HG03280 (cell line): Measurements from ENCODE around the gene CLK3.
"Not testable (repeated sequence)": the region's sequence is repeated elsewhere in the genome, so short reads cannot be mapped to it uniquely, and the experiment has no call there.

Experiments
- ATAC-seq: cut with Tn5 transposase; IDR thresholded peaks from one replicate; pipeline ENCODE4 v1.9.1; 2021; ENCODE audit warnings: mild to moderate bottlenecking, moderate library complexity; ENCODE audit not compliant: unreplicated experiment

The CLK3 gene

DNA sequence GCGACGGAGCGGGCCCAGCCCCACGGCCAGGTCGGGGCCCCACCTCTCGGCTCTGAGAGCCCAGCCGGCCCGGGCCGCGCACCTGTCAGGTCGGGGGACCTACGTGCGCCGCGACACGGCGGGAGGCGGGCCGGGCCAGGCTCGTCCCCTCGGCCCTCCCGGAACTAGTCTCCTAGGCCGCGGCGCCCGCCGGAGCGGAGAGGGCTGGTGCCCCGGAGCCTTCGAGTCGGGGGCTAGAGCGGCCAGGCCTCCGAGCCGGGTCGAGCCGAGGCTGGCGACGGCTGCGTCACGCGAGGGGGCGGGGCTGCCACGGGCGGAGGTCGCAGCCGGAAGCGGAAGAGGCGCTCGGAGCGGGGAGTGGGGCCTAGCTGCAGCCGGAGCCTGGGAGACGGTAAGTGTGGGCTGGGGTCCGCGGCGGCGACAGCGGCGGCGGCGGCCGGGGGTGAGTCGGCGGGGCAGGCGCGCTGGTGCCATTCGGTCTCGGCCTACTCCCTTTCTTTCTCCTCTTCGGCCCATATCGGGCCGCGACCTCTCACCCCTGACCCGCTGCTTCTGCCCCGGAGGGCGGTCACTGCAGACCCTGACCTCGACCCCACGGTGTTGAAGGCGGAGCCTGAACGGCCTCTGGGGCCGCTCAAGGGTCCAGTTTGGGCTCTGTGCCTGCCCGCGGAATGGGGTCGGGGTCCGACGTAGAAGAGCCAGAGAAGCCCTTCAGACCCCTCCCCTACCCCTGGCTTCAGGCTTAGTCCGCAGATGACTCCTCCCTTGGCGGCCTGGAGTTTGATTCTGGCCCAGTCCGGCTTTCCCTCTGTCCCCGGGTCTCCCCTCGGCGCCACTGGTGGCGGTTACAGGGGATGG is at the start of gene CLK3:
CLK3 (plus strand) TSS at position 329 of the 858 bp plus-strand sequence. CDS start 3,361 bp downstream, outside the sequence.
- ATAC-seq, result peak; percentile 78

DNA sequence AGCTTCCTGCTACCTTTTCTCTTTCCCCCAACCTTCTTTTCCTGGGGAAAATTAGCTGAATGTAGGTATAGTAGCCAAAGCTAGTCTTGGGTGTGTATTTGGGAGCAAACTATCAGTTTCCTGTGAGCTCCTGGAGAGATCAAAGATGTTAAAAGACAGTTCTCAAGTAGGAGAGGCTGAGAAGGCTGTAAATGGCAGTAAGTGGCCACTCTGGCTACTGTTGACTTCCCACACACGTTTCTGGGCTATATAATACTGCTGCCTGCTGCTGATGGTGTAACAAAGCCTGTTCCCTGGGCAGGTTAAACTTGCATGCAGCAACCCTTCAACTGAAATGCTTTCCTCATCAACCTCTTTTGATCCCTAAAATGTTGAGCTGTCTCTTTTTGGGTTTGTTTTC is 47.0 kb upstream of the CLK3 start:
- ATAC-seq, result no peak

DNA sequence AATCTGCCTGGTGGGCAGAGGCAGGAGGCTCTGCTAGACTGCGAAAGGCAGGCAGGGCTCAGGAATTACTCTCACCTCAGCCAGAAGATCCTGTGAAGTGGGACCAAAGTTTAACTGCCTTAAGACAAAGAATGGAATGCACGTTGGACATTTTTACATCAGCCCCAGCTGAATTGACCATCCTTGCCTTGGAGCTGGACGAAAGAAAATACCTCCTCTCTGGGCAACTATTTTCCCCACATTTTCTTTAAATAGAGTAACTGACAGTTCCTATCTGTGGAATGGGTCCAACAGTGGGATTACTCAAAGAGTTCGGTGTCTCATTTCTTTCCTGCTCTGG is 45.9 kb upstream of the CLK3 start:
- ATAC-seq, result no peak

DNA sequence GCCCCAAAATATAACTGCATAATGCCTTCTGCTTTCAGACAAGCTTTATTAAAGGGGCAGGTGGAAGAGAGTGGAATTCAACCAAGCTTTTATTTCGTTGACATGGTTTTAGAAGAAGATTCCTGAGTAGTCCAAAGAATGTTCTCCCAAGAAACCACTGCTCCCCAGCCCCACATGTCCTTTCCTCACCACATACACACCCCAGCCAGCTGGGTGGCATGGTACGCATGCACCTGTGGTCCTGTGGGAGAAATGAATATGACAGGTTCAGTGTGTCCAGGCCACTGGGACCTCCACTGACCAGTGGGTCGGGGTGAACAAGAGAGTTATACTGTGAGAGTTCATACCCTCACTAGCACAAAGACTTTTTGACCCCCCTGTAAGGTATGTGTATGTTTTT is 44.4 kb upstream of the CLK3 start:
- ATAC-seq, result no peak

DNA sequence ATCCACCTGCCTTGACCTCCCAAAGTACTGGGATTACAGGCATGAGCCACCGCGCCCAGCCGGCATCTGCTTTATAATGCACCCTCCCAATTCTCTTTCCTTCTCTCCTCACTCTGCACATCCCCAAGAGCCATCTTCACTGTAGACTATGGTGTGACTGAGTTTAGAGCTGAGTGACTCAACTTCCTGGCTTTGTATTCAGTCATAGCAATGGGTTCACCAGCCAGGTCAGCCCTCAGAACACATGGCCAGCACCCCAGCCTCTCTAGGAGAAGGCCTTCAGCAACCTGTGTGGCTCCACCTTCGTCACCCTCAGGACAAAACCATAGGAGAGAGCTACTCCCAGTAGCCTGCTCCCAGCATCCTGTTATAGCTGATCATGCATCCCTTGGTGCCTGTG is 41.6 kb upstream of the CLK3 start:
- no peak for ATAC-seq

DNA sequence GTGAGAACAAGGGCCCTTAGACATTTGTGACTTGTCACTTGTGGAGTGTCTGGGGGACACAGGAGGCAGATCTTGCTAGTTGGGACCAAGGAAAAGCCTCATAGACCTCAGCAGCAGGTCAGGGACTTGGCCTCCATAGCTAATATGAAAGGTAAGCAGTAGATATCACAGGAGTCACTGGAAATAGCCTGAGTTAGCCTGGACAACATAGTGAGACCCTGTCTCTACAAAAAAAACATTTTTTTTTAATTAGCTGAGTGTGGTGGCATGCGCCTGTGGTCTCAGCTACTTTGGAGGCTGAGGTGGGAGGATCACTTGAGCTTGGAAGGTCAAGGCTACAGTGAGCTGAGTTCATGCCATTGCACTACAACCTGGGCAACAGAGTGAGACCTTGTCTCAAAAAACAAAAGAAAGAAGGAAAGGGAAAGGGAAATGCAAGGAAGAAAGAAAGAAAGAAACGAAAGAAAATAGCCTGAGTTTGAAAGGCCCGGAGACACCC is 37.1 kb upstream of the CLK3 start:
- ATAC-seq, result no peak

DNA sequence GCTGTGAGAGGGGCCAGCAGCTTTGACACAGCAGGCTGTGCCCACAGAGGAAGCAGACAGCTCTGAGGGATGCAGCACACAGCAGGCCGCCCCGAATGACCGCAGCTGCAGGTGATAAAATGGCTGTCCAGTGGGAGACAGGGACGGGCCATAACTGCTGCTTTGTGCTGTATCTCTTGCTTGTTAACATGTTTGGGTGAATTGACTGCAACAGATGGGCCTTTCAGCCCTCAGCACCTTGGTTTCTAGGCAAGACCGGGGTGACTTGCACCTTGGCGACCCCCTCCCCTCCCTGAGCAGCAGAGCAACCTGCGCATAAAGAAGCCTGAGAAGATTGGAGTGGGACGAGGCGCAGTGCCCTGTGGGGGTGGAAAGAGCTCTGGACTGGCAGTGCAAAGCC is 36.6 kb upstream of the CLK3 start:
- no peak for ATAC-seq

DNA sequence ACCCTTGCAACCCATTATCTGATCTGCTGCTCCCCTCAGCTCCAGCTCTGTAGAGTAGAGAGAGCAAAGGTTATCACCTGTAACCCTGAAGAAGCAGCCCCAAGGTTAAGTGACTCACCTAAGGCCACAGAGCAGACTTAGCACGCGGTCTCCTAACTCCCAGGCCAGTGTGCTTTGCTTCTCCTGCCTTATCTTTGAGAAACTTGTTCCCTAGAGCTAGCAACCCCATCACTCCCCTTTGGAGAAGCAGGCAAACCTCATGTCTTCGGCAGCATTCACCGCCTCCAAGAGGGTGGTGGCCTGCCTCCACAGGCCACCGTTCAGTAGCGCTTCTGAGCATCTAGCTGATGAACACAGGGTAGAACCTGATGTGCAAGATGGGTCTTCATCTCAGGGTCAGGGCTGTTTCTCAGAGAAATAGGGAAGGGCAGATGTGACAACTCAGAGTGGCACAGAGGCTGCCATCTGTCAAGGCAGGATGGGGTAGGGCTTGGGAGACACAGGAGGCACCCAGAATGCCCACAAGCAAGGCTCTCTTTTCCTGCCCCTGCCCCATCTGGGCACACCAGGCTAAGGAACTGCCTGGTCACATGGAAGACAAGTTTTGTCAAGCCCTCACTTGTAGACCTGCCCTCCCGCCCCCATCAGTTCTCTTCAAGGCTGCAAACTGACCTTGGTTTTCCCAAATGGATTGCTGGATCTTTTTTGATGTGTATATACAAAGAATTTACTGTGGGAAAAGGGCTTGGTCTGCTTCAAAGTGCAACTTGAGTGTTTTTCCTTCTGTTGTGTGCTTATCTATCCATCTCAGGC is 34.9 kb upstream of the CLK3 start:
- no peak for ATAC-seq

DNA sequence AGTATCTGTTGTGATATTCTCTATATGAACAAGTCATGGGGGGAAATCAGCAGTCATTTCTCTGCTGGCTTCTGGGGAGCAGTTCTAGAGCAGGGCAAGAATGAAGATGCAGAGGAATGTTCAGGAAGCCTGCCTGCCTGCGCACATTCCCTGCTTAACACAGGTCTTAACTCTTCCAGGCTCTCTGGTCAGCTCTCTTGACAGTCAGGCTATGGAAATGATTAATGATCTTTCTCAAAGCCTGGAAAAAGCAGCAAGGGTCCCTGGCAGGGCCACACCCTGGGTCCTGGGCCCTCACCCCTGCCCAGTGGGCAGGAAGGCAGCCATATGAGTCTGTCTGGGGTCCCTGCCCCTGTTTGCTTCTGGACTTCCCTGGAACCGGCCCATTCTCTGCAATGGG is 31.4 kb upstream of the CLK3 start:
- ATAC-seq, result no peak

DNA sequence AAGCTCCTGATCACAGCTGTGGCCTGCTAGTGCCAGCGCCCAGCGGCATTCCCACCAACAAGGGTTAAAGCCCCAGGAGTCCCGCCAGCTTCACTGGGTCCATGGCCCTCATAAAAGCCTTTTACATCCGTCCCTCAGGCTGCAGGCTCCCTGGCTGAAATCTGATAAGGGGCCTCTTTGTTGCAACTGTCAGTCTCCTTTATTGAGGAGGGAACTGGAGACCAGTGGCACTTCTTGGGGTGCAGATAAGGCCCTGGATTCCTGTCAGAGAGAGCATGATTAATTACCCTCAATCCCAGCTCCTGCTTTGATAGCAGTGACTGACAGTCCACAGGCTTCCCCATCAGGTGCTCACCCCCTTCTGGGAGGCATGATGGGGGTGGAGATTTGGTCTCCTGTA is 30.9 kb upstream of the CLK3 start:
- no peak for ATAC-seq

DNA sequence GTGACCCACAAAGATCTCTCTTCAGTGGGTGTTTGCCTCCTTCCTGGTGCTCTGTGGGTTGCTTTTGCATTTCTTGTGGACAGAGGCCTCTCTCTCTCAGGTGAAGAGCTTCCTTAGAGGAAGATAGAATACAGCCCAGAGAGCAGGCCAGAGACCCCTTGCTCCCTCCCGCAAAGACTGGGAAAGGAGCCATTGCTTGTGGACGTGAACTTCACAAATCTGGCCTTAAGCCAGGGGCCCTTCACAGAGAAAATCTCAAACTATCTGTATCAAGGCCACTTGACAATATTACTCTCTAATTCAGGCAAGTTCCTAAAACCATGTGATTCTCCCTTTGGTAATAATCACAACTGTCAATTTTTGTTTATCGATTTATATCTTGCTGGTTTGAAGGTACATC is 30.4 kb upstream of the CLK3 start:
- no peak for ATAC-seq

DNA sequence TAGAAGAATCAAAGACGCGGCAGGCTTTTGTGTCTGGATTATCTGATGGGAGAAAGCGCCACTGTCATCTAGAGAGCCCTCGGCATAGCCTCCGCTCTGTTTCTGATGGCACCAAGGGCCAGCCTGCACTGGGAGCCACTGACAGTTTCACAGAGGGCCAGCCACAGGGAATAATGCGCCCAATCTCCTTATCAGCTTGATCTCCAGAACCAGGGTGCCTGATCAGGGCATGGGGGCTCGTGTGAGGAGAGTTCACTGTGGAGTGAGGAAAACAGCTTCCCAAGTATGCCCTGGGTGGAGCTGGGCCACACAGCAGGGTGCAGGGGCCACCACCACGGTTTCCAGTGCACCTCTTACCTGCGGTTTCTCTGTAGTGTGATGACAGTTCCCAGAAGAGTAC is 29.8 kb upstream of the CLK3 start:
- no peak for ATAC-seq

DNA sequence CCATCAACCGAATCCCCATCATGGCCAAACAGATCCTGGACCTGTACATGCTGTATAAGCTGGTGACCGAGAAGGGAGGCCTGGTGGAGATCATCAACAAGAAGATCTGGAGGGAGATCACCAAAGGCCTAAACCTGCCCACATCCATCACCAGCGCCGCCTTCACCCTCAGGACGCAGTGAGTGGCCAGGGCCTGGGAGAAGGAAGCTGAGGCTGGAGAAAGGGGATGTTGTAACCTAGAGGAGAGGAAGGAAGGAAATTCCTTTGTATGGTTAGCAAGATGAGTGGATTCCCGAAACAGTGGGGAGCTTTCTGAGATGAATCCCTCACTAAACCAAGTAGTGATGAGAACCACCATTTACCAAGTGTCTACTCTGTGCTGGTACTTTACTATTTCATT is 25.8 kb upstream of the CLK3 start:
- ATAC-seq, result no peak

DNA sequence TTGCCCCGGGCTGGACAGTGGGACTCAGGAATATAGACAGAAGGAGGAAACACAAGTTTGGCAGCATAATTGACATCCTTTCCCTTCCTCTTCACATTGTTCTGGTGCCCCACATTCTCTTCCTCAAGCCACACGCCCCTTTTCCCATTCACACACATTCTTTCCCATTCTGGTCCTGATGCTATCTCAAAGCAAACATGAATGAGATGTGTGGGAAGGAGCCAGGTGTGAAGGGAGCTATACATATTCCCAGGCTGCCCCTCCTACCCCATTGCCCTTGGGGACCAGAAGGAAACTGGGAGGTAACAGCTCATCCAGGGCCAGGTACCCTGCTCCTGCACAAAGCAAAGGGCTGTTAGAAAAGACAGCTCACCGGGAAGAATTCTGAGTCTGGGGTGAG is 23.4 kb upstream of the CLK3 start:
- ATAC-seq, result no peak

DNA sequence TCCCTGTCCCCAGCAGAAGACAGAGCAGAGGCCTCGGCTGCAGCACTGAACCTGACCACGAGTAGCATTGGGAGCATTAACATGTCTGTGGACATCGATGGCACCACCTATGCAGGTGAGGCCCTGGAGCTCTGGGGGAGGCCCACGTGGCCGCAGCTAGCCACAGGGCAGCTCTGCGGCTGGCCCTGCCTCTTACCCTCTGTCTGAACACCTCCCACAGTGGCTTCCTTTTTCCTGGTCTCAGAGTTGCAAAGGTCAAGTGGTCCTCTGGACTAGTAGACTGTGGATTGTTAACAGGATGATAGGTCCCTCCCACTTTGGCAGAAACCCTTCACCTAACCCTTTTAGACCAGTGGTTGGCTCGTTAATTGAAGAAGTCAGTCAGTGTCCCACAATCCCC is 22.5 kb upstream of the CLK3 start:
- ATAC-seq, result no peak

DNA sequence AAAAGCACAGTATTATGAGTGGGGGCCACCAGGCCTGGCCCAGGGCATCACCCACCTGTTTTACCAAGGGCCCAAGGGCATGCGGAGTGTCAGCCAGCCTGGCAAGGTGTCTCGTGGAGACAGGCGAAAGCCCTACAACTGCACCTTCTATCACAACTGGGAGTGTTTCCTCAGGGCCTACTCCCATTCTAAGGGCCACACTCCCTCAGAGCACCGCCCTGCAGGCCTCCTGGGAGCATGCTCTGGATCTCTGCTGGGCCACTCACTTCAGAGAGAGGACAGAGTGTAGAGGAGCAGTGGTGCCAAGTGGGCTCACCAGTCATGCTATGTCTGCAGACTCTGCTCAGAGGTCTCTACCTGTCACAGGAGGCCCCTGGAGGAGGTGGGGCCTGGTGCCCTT is 21.2 kb upstream of the CLK3 start:
- ATAC-seq, result no peak

DNA sequence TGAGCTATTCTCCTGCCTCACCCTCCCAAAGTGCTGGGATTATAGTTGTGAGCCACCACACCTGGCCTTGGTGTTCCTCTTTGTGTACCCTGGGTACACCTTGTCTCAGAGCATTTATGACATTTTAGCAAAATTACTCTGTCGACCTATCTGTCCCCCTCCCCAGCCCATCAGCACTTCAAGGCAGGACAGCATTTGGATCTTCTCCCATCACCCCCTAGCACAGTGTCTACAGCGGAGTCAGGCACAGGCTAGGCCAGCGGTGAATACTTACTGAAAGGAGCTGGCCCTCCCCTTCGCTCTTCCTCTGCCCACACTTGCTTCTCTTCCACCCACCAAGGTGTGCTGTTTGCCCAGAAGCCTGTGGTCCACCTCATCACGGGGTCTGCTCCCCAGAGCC is 20.4 kb upstream of the CLK3 start:
- ATAC-seq, result no peak

DNA sequence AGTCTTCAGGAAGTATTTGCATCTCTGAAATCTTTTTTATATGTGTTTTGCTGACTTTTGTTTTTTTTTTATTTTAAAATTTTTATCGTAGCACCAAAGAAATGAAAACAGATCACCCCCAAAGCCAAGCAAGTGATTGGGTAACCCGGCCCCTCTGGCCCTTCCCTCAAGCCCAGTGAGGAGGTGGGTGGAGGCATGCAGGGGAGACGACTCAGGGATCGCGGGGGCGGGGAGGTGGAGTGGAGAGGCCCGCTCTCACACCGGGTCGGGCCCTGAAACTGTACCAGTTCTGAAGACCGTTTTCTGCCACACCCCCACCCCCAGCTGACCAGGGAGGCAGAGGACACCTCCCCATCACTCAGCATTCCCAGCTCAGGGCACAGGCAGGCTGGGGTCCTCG is 18.9 kb upstream of the CLK3 start:
- ATAC-seq, result not testable (repeated sequence)

DNA sequence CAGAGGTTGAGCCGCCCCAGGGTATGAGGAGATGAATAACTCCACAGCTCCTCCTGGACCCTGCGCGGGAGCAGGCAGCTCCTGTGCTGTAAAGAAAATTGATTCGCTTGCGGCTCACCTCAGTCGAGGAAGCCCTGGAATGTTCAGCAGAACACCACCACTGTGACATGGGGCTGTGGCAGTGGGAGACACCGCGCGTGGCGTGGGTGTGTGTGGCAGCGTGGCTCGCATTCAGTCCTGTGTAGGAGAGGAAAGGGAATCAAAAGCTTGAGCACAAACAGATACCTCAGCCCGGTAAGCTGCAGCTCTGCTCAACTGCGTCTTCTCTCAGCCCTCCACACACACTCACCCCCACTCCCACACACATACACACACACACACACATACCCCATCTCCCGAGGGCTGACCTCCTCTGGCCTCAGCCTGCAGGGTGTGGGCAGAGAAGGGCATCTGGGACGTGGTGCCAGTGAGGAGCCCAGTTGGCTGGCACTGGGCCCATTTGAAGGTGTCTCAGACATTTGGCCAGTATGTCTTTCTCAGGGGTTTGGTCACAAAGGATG is 18.4 kb upstream of the CLK3 start:
- not testable (repeated sequence) for ATAC-seq

DNA sequence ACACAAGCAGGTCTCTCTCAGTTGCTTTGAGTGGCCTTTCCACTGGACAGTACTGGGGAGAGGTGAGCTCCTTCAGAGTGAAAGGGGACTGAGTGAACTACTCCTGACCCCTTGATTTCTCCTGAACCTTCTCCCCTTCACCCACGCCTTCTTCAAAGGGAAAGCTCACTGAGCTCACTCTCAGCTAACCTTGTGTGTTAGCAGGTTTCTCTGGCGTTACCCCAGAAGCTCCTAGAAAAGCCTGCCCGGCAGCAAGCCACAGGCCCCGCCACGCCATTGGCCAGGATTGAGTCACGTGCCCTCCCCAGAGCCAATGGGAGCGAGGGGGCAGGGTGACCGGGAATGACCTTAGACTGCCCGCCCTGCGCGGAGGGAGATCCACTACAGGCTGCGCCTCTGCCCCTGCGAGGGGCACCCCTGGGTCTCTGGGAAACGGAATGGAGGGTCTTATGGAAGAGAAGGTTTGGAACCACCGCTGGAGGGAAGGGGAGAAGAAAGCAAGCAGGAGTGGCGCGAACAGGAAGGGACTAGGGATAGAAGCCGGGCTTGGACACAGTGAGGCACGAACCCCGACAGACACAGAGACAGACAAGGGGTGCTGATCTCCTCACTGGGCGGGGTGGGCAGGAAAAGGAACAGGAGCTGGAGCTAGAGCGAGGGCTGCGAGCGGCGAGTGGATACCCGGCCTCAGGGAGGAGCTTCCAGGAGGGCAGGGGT is 17.4 kb upstream of the CLK3 start:
- peak; percentile 88 for ATAC-seq

DNA sequence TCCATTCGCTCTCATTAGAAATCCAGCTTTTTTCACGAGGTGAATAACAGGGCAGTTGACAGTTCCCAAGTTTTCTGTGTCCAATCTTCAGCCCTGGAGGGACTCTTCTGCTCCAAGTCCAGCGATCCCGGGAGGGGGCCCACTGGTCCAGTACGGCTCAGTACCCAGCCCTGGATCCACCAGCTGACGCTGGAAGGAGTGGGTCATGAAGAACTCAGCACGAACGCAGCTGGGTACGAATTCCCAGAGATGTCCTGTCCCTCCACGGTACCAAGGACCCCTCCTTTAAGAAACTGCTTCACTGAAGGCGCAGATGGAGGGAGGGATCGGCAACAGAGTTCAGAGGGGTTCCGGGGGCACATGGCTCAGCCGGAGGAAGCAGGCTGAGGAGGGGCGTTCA is 16.5 kb upstream of the CLK3 start:
- no peak for ATAC-seq
